ENCODE measurements around the gene SMARCB1. TPM values are rescaled to one million over a fixed set of nuclear protein-coding genes. Genes with fewer than 3 reads are reported as not detected.
A peak's percentile ranks its signal among the peaks of the same experiment; 100 is the strongest.

Gene SMARCB1
- total and polyA plus RNA-seq, 2 donors (not counting 1 experiment from before 2014, with no cell fraction given), result 20.5 to 86.4 TPM

GRCh38 chr22:23745791-23746190 is 41.0 kb upstream of the SMARCB1 start:
- H3K4me2 ChIP-seq (ENCODE audit: extremely low read depth, insufficient read depth, low read length), result no peak overlapping the region
- H3K27me3 ChIP-seq (ENCODE audit: control insufficient read depth, insufficient read depth, low read length), result no peaks in the 10 kb centered on the region
- H3K4me3 ChIP-seq (replicated peaks in 1 of 4; ENCODE audit: control extremely low read depth in 1 of 4, insufficient read depth in 1 of 4, low read depth in 3 of 4, low read length in 4 of 4), result no peak overlapping the region
- H4K20me1 ChIP-seq (ENCODE audit: control insufficient read depth, extremely low read depth, insufficient read depth, low read length), result no peaks in the 10 kb centered on the region
- H3K79me2 ChIP-seq (ENCODE audit: control insufficient read depth, insufficient read depth, low read length), result no peaks in the 10 kb centered on the region
- H3K4me1 ChIP-seq (ENCODE audit: control insufficient read depth, extremely low read depth, insufficient read depth, low read length), result no peaks in the 10 kb centered on the region
- H3K9ac ChIP-seq (ENCODE audit: insufficient read depth, low read length), result no peak overlapping the region
- H3K36me3 ChIP-seq (ENCODE audit: control insufficient read depth, insufficient read depth, low read length), result peaks cover 3% of the 10 kb centered on the region
- DNase-seq (ENCODE audit: low read depth in 2 of 2), result no peak
- no peak for TF ChIP-seq EZH2 (IDR thresholded peaks at IDR 0.05; ENCODE audit: low read length, missing control alignments)
- no peak for TF ChIP-seq CTCF (conservative IDR thresholded peaks at IDR 0.05 in 1 of 2, IDR thresholded peaks at IDR 0.05 in 1 of 2; ENCODE audit: low read depth in 1 of 2, low read length in 2 of 2)
- H3K27ac ChIP-seq (ENCODE audit: insufficient read depth, low read length), result no peak overlapping the region
- no peak overlapping the region for H2AFZ ChIP-seq (ENCODE audit: low read length)
- no peaks in the 10 kb centered on the region for H3K9me3 ChIP-seq (ENCODE audit: control insufficient read depth, insufficient read depth, low read depth, low read length)

GRCh38 chr22:23749841-23750301 is 36.9 kb upstream of the SMARCB1 start:
- TF ChIP-seq EZH2 (IDR thresholded peaks at IDR 0.05; ENCODE audit: low read length, missing control alignments) (no peak), CTCF (conservative IDR thresholded peaks at IDR 0.05 in 1 of 2, IDR thresholded peaks at IDR 0.05 in 1 of 2; ENCODE audit: low read depth in 1 of 2, low read length in 2 of 2) (no peak)
- H2AFZ ChIP-seq (ENCODE audit: low read length), result no peak overlapping the region
- H4K20me1 ChIP-seq (ENCODE audit: control insufficient read depth, extremely low read depth, insufficient read depth, low read length), result no peaks in the 10 kb centered on the region
- no peak overlapping the region for H3K9ac ChIP-seq (ENCODE audit: insufficient read depth, low read length)
- no peak overlapping the region for H3K27ac ChIP-seq (ENCODE audit: insufficient read depth, low read length)
- H3K79me2 ChIP-seq (ENCODE audit: control insufficient read depth, insufficient read depth, low read length), result no peaks in the 10 kb centered on the region
- peak overlapping the region; percentile 80 to 95 (median 85) for H3K4me3 ChIP-seq (replicated peaks in 1 of 4; ENCODE audit: control extremely low read depth in 1 of 4, insufficient read depth in 1 of 4, low read depth in 3 of 4, low read length in 4 of 4)
- peak overlapping the region; percentile 99 for H3K4me2 ChIP-seq (ENCODE audit: extremely low read depth, insufficient read depth, low read length)
- no peaks in the 10 kb centered on the region for H3K9me3 ChIP-seq (ENCODE audit: control insufficient read depth, insufficient read depth, low read depth, low read length)
- no peaks in the 10 kb centered on the region for H3K27me3 ChIP-seq (ENCODE audit: control insufficient read depth, insufficient read depth, low read length)
- no peaks in the 10 kb centered on the region for H3K36me3 ChIP-seq (ENCODE audit: control insufficient read depth, insufficient read depth, low read length)
- no peaks in the 10 kb centered on the region for H3K4me1 ChIP-seq (ENCODE audit: control insufficient read depth, extremely low read depth, insufficient read depth, low read length)
- DNase-seq (ENCODE audit: low read depth in 2 of 2), result peak in 1 of 2 donors; percentile 25

- H2AFZ ChIP-seq (ENCODE audit: low read length), result peak overlapping the region; percentile 83
- DNase-seq (ENCODE audit: low read depth in 2 of 2), result no peak
- H3K9ac ChIP-seq (ENCODE audit: insufficient read depth, low read length), result peak overlapping the region; percentile 73
- H3K36me3 ChIP-seq (ENCODE audit: control insufficient read depth, insufficient read depth, low read length), result no peaks in the 10 kb centered on the region
- no peaks in the 10 kb centered on the region for H4K20me1 ChIP-seq (ENCODE audit: control insufficient read depth, extremely low read depth, insufficient read depth, low read length)
- peak overlapping the region; percentile 42 for H3K27ac ChIP-seq (ENCODE audit: insufficient read depth, low read length)
- no peaks in the 10 kb centered on the region for H3K79me2 ChIP-seq (ENCODE audit: control insufficient read depth, insufficient read depth, low read length)
- H3K4me1 ChIP-seq (ENCODE audit: control insufficient read depth, extremely low read depth, insufficient read depth, low read length), result no peaks in the 10 kb centered on the region
- no peaks in the 10 kb centered on the region for H3K9me3 ChIP-seq (ENCODE audit: control insufficient read depth, insufficient read depth, low read depth, low read length)
- peak overlapping the region; percentile 99 for H3K4me2 ChIP-seq (ENCODE audit: extremely low read depth, insufficient read depth, low read length)
- no peaks in the 10 kb centered on the region for H3K27me3 ChIP-seq (ENCODE audit: control insufficient read depth, insufficient read depth, low read length)
- TF ChIP-seq CTCF (conservative IDR thresholded peaks at IDR 0.05 in 1 of 2, IDR thresholded peaks at IDR 0.05 in 1 of 2; ENCODE audit: low read depth in 1 of 2, low read length in 2 of 2), result no peak
- TF ChIP-seq EZH2 (IDR thresholded peaks at IDR 0.05; ENCODE audit: low read length, missing control alignments), result no peak
- peak overlapping the region; percentile 80 to 95 (median 85) for H3K4me3 ChIP-seq (replicated peaks in 1 of 4; ENCODE audit: control extremely low read depth in 1 of 4, insufficient read depth in 1 of 4, low read depth in 3 of 4, low read length in 4 of 4)
Measured at GRCh38 chr22:23750367-23750713, 36.4 kb upstream of the SMARCB1 start.

All from fibroblast of lung (primary cell).